Fibroblast of upper back skin (primary cell): ENCODE data around the gene SERPINF2.
"Not testable (repeated sequence)": the region's sequence is repeated elsewhere in the genome, so short reads cannot be mapped to it uniquely, and the experiment has no call there.

Experiments used
- DNase-seq: peaks from one replicate; pipeline ENCODE4 v3.0.0-alpha.2; 2013

The SERPINF2 gene

GRCh38 chr17:1764705-1765104, 22.0 kb downstream of the SERPINF2 start:
- not testable (repeated sequence) for DNase-seq

GRCh38 chr17:1765576-1765975, 22.9 kb downstream of the SERPINF2 start:
- no peak for DNase-seq

GRCh38 chr17:1766382-1767135, 23.9 kb downstream of the SERPINF2 start:
- no peak for DNase-seq

- no peak for DNase-seq
Measured at GRCh38 chr17:1767358-1767757, 24.7 kb downstream of the SERPINF2 start.

GRCh38 chr17:1769822-1770477, 27.3 kb downstream of the SERPINF2 start:
- no peak for DNase-seq

- DNase-seq, result not testable (repeated sequence)
Measured at GRCh38 chr17:1773000-1773695, 30.5 kb downstream of the SERPINF2 start.

GRCh38 chr17:1773696-1774181, 31.1 kb downstream of the SERPINF2 start:
- DNase-seq, result no peak

- no peak for DNase-seq
Measured at GRCh38 chr17:1774390-1775176, 31.9 kb downstream of the SERPINF2 start.

- DNase-seq, result no peak
Measured at GRCh38 chr17:1776328-1776727, 33.7 kb downstream of the SERPINF2 start.

GRCh38 chr17:1776857-1777256, 34.2 kb downstream of the SERPINF2 start:
- DNase-seq, result no peak

- DNase-seq, result peak; percentile 97
Measured at GRCh38 chr17:1779571-1780131, 37.0 kb downstream of the SERPINF2 start.

- no peak for DNase-seq
Measured at GRCh38 chr17:1782171-1782567, 39.5 kb downstream of the SERPINF2 start.

- no peak for DNase-seq
Measured at GRCh38 chr17:1783271-1783670, 40.6 kb downstream of the SERPINF2 start.

- DNase-seq, result peak; percentile 83
Measured at GRCh38 chr17:1783834-1784611, 41.4 kb downstream of the SERPINF2 start.

GRCh38 chr17:1785930-1786329, 43.3 kb downstream of the SERPINF2 start:
- no peak for DNase-seq

- DNase-seq, result no peak
Measured at GRCh38 chr17:1786708-1787107, 44.0 kb downstream of the SERPINF2 start.

- DNase-seq, result peak; percentile 89
Measured at GRCh38 chr17:1787301-1787902, 44.7 kb downstream of the SERPINF2 start.

- DNase-seq, result no peak
Measured at GRCh38 chr17:1789936-1790335, 47.3 kb downstream of the SERPINF2 start.

GRCh38 chr17:1792495-1793446, 50.1 kb downstream of the SERPINF2 start:
- DNase-seq, result no peak

- no peak for DNase-seq
Measured at GRCh38 chr17:1793447-1793806, 50.8 kb downstream of the SERPINF2 start.
